ENCODE measurements around the gene LRRC27.
"Not testable (repeated sequence)": the region's sequence is repeated elsewhere in the genome, so short reads cannot be mapped to it uniquely, and the experiment has no call there.

LRRC27 gene

GRCh38 chr10:132351611-132352010 lies 19.6 kb downstream of the LRRC27 start:
- no peak overlapping the region for H3K4me3 Mint-ChIP-seq
- H3K4me1 Mint-ChIP-seq (ENCODE audit: low read depth): peaks cover 3% of the 10 kb centered on the region
- no peaks in the 10 kb centered on the region for H3K27me3 Mint-ChIP-seq
- no peak overlapping the region for H3K27ac Mint-ChIP-seq
- H3K9me3 Mint-ChIP-seq: no peaks in the 10 kb centered on the region
- peaks cover 2% of the 10 kb centered on the region for H3K36me3 Mint-ChIP-seq (ENCODE audit: low read depth)

- not testable (repeated sequence) for H3K27ac Mint-ChIP-seq; H3K4me1 Mint-ChIP-seq (ENCODE audit: low read depth); H3K27me3 Mint-ChIP-seq; H3K36me3 Mint-ChIP-seq (ENCODE audit: low read depth); H3K9me3 Mint-ChIP-seq; H3K4me3 Mint-ChIP-seq
Observed at GRCh38 chr10:132352462-132353308, 20.7 kb downstream of the LRRC27 start.

GRCh38 chr10:132353456-132354355 lies 21.7 kb downstream of the LRRC27 start:
- Mint-ChIP-seq H3K4me3 (no peak overlapping the region), H3K36me3 (ENCODE audit: low read depth) (no peaks in the 10 kb centered on the region), H3K9me3 (no peaks in the 10 kb centered on the region), H3K27me3 (no peaks in the 10 kb centered on the region), H3K4me1 (ENCODE audit: low read depth) (peaks cover 3% of the 10 kb centered on the region), H3K27ac (no peak overlapping the region)

- H3K9me3 Mint-ChIP-seq: no peaks in the 10 kb centered on the region
- no peaks in the 10 kb centered on the region for H3K36me3 Mint-ChIP-seq (ENCODE audit: low read depth)
- H3K4me3 Mint-ChIP-seq: no peak overlapping the region
- H3K27ac Mint-ChIP-seq: no peak overlapping the region
- H3K27me3 Mint-ChIP-seq: no peaks in the 10 kb centered on the region
- peaks cover 3% of the 10 kb centered on the region for H3K4me1 Mint-ChIP-seq (ENCODE audit: low read depth)
Observed at GRCh38 chr10:132354356-132355094, 22.5 kb downstream of the LRRC27 start.

- Mint-ChIP-seq H3K36me3 (ENCODE audit: low read depth) (no peaks in the 10 kb centered on the region), H3K27ac (no peak overlapping the region), H3K4me1 (ENCODE audit: low read depth) (peaks cover 3% of the 10 kb centered on the region), H3K27me3 (no peaks in the 10 kb centered on the region), H3K4me3 (no peak overlapping the region), H3K9me3 (no peaks in the 10 kb centered on the region)
Observed at GRCh38 chr10:132355297-132355696, 23.3 kb downstream of the LRRC27 start.

- Mint-ChIP-seq H3K4me1 (ENCODE audit: low read depth) (peaks cover 3% of the 10 kb centered on the region), H3K36me3 (ENCODE audit: low read depth) (no peaks in the 10 kb centered on the region), H3K9me3 (no peaks in the 10 kb centered on the region), H3K4me3 (no peak overlapping the region), H3K27ac (no peak overlapping the region), H3K27me3 (no peaks in the 10 kb centered on the region)
Observed at GRCh38 chr10:132355754-132356153, 23.8 kb downstream of the LRRC27 start.

GRCh38 chr10:132356621-132357195 lies 24.7 kb downstream of the LRRC27 start:
- no peak overlapping the region for H3K4me3 Mint-ChIP-seq
- peaks cover 3% of the 10 kb centered on the region for H3K4me1 Mint-ChIP-seq (ENCODE audit: low read depth)
- H3K27me3 Mint-ChIP-seq: no peaks in the 10 kb centered on the region
- no peak overlapping the region for H3K27ac Mint-ChIP-seq
- H3K36me3 Mint-ChIP-seq (ENCODE audit: low read depth): no peaks in the 10 kb centered on the region
- no peaks in the 10 kb centered on the region for H3K9me3 Mint-ChIP-seq

- Mint-ChIP-seq H3K27ac (no peak overlapping the region), H3K4me1 (ENCODE audit: low read depth) (peaks cover 3% of the 10 kb centered on the region), H3K36me3 (ENCODE audit: low read depth) (no peaks in the 10 kb centered on the region), H3K27me3 (no peaks in the 10 kb centered on the region), H3K9me3 (no peaks in the 10 kb centered on the region), H3K4me3 (no peak overlapping the region)
Observed at GRCh38 chr10:132357286-132358058, 25.5 kb downstream of the LRRC27 start.

GRCh38 chr10:132359305-132360040 lies 27.5 kb downstream of the LRRC27 start:
- Mint-ChIP-seq H3K27ac (no peak overlapping the region), H3K9me3 (peaks cover 5% of the 10 kb centered on the region), H3K4me1 (ENCODE audit: low read depth) (peaks cover 5% of the 10 kb centered on the region), H3K27me3 (no peaks in the 10 kb centered on the region), H3K36me3 (ENCODE audit: low read depth) (peaks cover 5% of the 10 kb centered on the region), H3K4me3 (no peak overlapping the region)

- Mint-ChIP-seq H3K4me3 (no peak overlapping the region), H3K27ac (no peak overlapping the region), H3K27me3 (no peaks in the 10 kb centered on the region), H3K36me3 (ENCODE audit: low read depth) (peaks cover 12% of the 10 kb centered on the region), H3K4me1 (ENCODE audit: low read depth) (peaks cover 9% of the 10 kb centered on the region), H3K9me3 (peaks cover 5% of the 10 kb centered on the region)
Observed at GRCh38 chr10:132360766-132361447, 28.9 kb downstream of the LRRC27 start.

GRCh38 chr10:132361581-132362101 lies 29.6 kb downstream of the LRRC27 start:
- Mint-ChIP-seq H3K4me1 (ENCODE audit: low read depth) (peaks cover 9% of the 10 kb centered on the region), H3K36me3 (ENCODE audit: low read depth) (peaks cover 12% of the 10 kb centered on the region), H3K4me3 (no peak overlapping the region), H3K9me3 (peaks cover 5% of the 10 kb centered on the region), H3K27ac (no peak overlapping the region), H3K27me3 (no peaks in the 10 kb centered on the region)

- Mint-ChIP-seq H3K4me1 (ENCODE audit: low read depth) (peaks cover 9% of the 10 kb centered on the region), H3K9me3 (peaks cover 5% of the 10 kb centered on the region), H3K4me3 (no peak overlapping the region), H3K27me3 (no peaks in the 10 kb centered on the region), H3K27ac (no peak overlapping the region), H3K36me3 (ENCODE audit: low read depth) (peaks cover 16% of the 10 kb centered on the region)
Observed at GRCh38 chr10:132362151-132362611, 30.2 kb downstream of the LRRC27 start.

- peaks cover 5% of the 10 kb centered on the region for H3K9me3 Mint-ChIP-seq
- H3K4me3 Mint-ChIP-seq: no peak overlapping the region
- peaks cover 9% of the 10 kb centered on the region for H3K4me1 Mint-ChIP-seq (ENCODE audit: low read depth)
- peaks cover 20% of the 10 kb centered on the region for H3K36me3 Mint-ChIP-seq (ENCODE audit: low read depth)
- H3K27ac Mint-ChIP-seq: no peak overlapping the region
- H3K27me3 Mint-ChIP-seq: no peaks in the 10 kb centered on the region
Observed at GRCh38 chr10:132363376-132363775, 31.4 kb downstream of the LRRC27 start.

Data from stimulated activated naive CD8-positive, alpha-beta T cell treated with anti-CD3 and anti-CD28 coated beads, Interleukin-15, Interleukin-2, amounts not matched to agents 100 ng/mL and 50 ng/mL, for 24 hours (primary cell).